ENCODE data around the gene CCDC127. TPM values are rescaled to one million over a fixed set of nuclear protein-coding genes. Genes with fewer than 3 reads are reported as not detected.
"Not testable (repeated sequence)": the region's sequence is repeated elsewhere in the genome, so short reads cannot be mapped to it uniquely, and the experiment has no call there.

Gene CCDC127
- total RNA-seq, 1 donor from 2014 or later, result 8.8 TPM

DNA sequence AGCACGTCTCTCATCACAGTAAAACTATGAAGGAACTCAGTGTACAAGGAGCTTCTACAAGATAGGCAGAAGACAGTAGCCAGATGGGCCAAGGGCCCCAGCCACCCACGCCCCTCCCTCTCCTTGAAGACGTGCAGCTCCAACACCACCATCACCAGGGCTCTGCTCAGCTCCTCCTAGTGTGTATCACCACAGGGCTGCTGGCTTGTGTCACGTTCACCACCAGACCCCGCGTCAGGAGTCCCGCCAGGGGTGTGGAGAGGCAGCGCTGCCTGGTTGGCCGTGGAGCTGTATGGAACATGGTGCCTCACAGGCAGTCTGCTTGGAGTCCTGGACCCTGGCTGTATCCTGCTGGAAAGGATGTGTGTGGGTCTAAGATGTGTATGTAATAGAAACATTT, 32.4 kb upstream of the CCDC127 start:
- H3K9ac ChIP-seq (ENCODE audit: low read length); H3K79me2 ChIP-seq (ENCODE audit: insufficient read depth, low read length); H3K9me3 ChIP-seq (ENCODE audit: insufficient read depth, low read depth, low read length); H3K4me1 ChIP-seq (ENCODE audit: insufficient read depth, low read length); H3K4me3 ChIP-seq (ENCODE audit: insufficient read depth, low read depth, low read length); H2AFZ ChIP-seq (ENCODE audit: low read depth, low read length); H3K27me3 ChIP-seq (ENCODE audit: insufficient read depth, low read length); FAIRE-seq; H3K4me3 Mint-ChIP-seq (ENCODE audit: unreplicated experiment); H3K27me3 Mint-ChIP-seq (ENCODE audit: low read depth, unreplicated experiment); DNase-seq (ENCODE audit: low read depth); H3K27ac ChIP-seq (ENCODE audit: low read depth, low read length); H4K20me1 ChIP-seq (ENCODE audit: insufficient read depth, low read length); H3K4me2 ChIP-seq (ENCODE audit: low read length); H3K9me3 Mint-ChIP-seq (ENCODE audit: unreplicated experiment); H3K27ac Mint-ChIP-seq (ENCODE audit: unreplicated experiment); H3K4me1 Mint-ChIP-seq (ENCODE audit: low read depth, unreplicated experiment): not testable (repeated sequence)
- H3K36me3 ChIP-seq (ENCODE audit: insufficient read depth, low read length), result peaks cover 31% of the 10 kb centered on the region
- H3K36me3 Mint-ChIP-seq (ENCODE audit: low read depth, unreplicated experiment), result peaks cover 32% of the 10 kb centered on the region

DNA sequence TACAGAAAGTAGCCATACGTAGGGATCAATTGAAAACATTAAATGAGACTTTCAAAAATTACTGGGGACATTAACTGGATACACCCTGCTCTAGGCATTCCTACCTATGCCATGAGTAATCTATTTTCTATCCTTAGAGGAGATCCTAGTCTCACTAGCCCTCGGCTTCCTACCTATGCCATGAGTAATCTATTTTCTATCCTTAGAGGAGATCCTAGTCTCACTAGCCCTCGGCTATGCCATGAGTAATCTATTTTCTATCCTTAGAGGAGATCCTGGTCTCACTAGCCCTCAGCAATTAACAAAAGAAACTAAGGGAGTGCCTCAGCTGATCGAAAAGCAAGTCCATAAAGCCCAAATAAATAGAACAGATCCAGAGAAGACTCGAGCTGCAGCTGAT, 27.8 kb upstream of the CCDC127 start:
- H3K9me3 ChIP-seq (ENCODE audit: insufficient read depth, low read depth, low read length); FAIRE-seq; H3K27ac ChIP-seq (ENCODE audit: low read depth, low read length); H3K9me3 Mint-ChIP-seq (ENCODE audit: unreplicated experiment); H3K27me3 Mint-ChIP-seq (ENCODE audit: low read depth, unreplicated experiment); DNase-seq (ENCODE audit: low read depth); H2AFZ ChIP-seq (ENCODE audit: low read depth, low read length); H3K27me3 ChIP-seq (ENCODE audit: insufficient read depth, low read length); H3K4me3 ChIP-seq (ENCODE audit: insufficient read depth, low read depth, low read length); H3K4me2 ChIP-seq (ENCODE audit: low read length); H3K79me2 ChIP-seq (ENCODE audit: insufficient read depth, low read length); H3K4me3 Mint-ChIP-seq (ENCODE audit: unreplicated experiment); H3K9ac ChIP-seq (ENCODE audit: low read length); H3K27ac Mint-ChIP-seq (ENCODE audit: unreplicated experiment); H3K4me1 ChIP-seq (ENCODE audit: insufficient read depth, low read length): not testable (repeated sequence)
- Histone ChIP-seq H3K36me3 (ENCODE audit: insufficient read depth, low read length) (peaks cover 37% of the 10 kb centered on the region), H4K20me1 (ENCODE audit: insufficient read depth, low read length) (peaks cover 13% of the 10 kb centered on the region)
- Mint-ChIP-seq H3K4me1 (ENCODE audit: low read depth, unreplicated experiment) (peaks cover 11% of the 10 kb centered on the region), H3K36me3 (ENCODE audit: low read depth, unreplicated experiment) (peaks cover 50% of the 10 kb centered on the region)

DNA sequence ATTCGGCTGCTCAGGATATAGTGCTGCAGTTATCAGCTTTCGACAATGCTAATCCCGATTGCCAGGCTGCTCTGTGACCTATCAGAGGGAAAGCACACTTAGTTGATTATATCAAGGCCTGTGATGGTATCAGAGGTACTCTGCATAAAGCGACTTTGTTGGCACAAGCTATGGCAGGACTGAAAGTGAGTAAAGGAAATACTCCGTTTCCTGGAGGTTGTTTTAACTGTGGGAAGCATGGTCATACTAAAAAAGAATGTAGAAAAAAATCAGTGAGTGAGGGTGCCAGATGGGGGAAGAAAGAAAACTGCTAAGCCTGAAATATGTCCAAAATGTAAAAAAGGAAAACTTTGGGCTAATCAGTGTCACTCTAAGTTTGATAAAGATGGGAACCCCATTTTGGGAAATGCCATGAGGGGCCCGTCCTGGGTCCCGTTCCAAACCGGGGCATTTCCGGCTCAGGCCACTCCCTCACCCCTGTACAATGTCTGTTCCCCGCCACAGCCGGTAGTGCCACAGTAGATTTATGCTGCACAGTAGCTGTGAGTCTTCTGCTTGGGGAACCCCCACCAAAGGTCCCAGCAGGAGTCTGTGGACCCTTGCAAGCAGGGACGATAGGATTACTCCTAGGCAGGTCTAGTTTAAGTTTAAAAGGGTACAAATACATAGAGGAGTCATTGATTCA, 25.9 kb upstream of the CCDC127 start:
- H3K27me3 Mint-ChIP-seq (ENCODE audit: low read depth, unreplicated experiment); H2AFZ ChIP-seq (ENCODE audit: low read depth, low read length); H3K9me3 ChIP-seq (ENCODE audit: insufficient read depth, low read depth, low read length); H3K27ac ChIP-seq (ENCODE audit: low read depth, low read length); DNase-seq (ENCODE audit: low read depth); H3K4me3 ChIP-seq (ENCODE audit: insufficient read depth, low read depth, low read length); H3K4me3 Mint-ChIP-seq (ENCODE audit: unreplicated experiment); H3K4me1 ChIP-seq (ENCODE audit: insufficient read depth, low read length); FAIRE-seq; H3K9ac ChIP-seq (ENCODE audit: low read length); H3K9me3 Mint-ChIP-seq (ENCODE audit: unreplicated experiment); H3K79me2 ChIP-seq (ENCODE audit: insufficient read depth, low read length); H3K4me2 ChIP-seq (ENCODE audit: low read length); H3K27me3 ChIP-seq (ENCODE audit: insufficient read depth, low read length); H3K27ac Mint-ChIP-seq (ENCODE audit: unreplicated experiment): not testable (repeated sequence)
- peaks cover 50% of the 10 kb centered on the region for H3K36me3 Mint-ChIP-seq (ENCODE audit: low read depth, unreplicated experiment)
- peaks cover 13% of the 10 kb centered on the region for H4K20me1 ChIP-seq (ENCODE audit: insufficient read depth, low read length)
- peaks cover 11% of the 10 kb centered on the region for H3K4me1 Mint-ChIP-seq (ENCODE audit: low read depth, unreplicated experiment)
- H3K36me3 ChIP-seq (ENCODE audit: insufficient read depth, low read length), result peaks cover 31% of the 10 kb centered on the region

DNA sequence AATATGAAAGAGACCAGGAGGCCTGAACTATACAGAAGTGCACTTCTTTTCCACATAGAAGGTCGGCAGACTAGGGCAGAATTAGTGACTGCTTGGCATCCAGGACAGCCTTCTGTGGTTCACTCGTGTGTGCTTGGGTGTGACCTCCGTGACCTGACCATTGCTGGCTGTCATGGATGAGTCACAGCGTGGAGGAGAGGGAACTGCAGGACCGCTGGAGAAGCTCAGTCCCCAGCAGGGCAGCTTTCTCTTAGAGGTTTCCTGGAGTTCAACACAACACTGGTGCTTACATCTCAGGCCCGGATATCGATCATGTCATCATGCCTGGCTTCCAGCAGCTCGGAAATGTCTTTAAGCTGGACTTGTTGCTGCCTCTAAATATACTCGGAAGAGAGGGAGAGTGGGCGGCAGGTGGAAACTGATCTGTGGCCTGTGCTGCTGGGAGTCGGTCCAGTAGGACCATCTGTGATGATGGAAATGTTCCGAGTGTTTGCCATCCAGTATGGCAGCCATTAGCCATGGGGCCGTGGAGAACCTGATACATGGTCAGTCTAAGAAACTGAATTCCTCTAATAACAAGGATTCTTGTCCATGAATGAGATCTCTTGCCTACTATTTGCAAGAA, 23.2 kb upstream of the CCDC127 start:
- peaks cover 13% of the 10 kb centered on the region for H4K20me1 ChIP-seq (ENCODE audit: insufficient read depth, low read length)
- not testable (repeated sequence) for H3K79me2 ChIP-seq (ENCODE audit: insufficient read depth, low read length); H3K4me3 Mint-ChIP-seq (ENCODE audit: unreplicated experiment); H3K27me3 ChIP-seq (ENCODE audit: insufficient read depth, low read length); H3K4me1 ChIP-seq (ENCODE audit: insufficient read depth, low read length); H3K27me3 Mint-ChIP-seq (ENCODE audit: low read depth, unreplicated experiment); H3K9me3 ChIP-seq (ENCODE audit: insufficient read depth, low read depth, low read length); H3K4me3 ChIP-seq (ENCODE audit: insufficient read depth, low read depth, low read length); DNase-seq (ENCODE audit: low read depth); H2AFZ ChIP-seq (ENCODE audit: low read depth, low read length); H3K9me3 Mint-ChIP-seq (ENCODE audit: unreplicated experiment); H3K27ac ChIP-seq (ENCODE audit: low read depth, low read length); FAIRE-seq; H3K4me2 ChIP-seq (ENCODE audit: low read length); H3K27ac Mint-ChIP-seq (ENCODE audit: unreplicated experiment); H3K9ac ChIP-seq (ENCODE audit: low read length)
- peaks cover 18% of the 10 kb centered on the region for H3K36me3 ChIP-seq (ENCODE audit: insufficient read depth, low read length)
- Mint-ChIP-seq H3K36me3 (ENCODE audit: low read depth, unreplicated experiment) (peaks cover 38% of the 10 kb centered on the region), H3K4me1 (ENCODE audit: low read depth, unreplicated experiment) (peaks cover 13% of the 10 kb centered on the region)

DNA sequence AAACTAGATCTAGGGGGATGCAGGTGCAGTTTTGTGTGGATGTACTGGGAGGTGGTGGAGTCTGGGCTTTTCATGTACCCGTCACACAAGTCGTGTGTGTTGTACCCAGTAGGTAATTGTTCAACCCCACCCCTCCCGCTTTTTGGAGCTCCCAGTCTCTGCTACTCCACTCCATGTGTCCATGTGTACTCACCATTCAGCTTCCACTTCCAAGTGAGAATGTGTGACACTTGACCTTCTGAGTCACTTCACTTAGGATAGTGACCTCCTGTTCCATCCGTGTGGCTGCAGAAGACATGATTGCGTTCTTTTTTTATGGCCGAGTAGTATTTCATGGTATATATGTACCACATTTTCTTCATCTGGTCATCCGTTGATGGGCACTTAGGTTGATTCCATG, 22.6 kb upstream of the CCDC127 start:
- H4K20me1 ChIP-seq (ENCODE audit: insufficient read depth, low read length); H3K4me1 Mint-ChIP-seq (ENCODE audit: low read depth, unreplicated experiment); DNase-seq (ENCODE audit: low read depth); H3K27ac Mint-ChIP-seq (ENCODE audit: unreplicated experiment); H3K4me3 Mint-ChIP-seq (ENCODE audit: unreplicated experiment); H3K9me3 Mint-ChIP-seq (ENCODE audit: unreplicated experiment); H3K4me3 ChIP-seq (ENCODE audit: insufficient read depth, low read depth, low read length); H3K27me3 ChIP-seq (ENCODE audit: insufficient read depth, low read length); H3K27ac ChIP-seq (ENCODE audit: low read depth, low read length); H3K79me2 ChIP-seq (ENCODE audit: insufficient read depth, low read length); H3K4me2 ChIP-seq (ENCODE audit: low read length); H3K27me3 Mint-ChIP-seq (ENCODE audit: low read depth, unreplicated experiment); H2AFZ ChIP-seq (ENCODE audit: low read depth, low read length); H3K4me1 ChIP-seq (ENCODE audit: insufficient read depth, low read length); H3K9me3 ChIP-seq (ENCODE audit: insufficient read depth, low read depth, low read length); H3K9ac ChIP-seq (ENCODE audit: low read length); FAIRE-seq: not testable (repeated sequence)
- peaks cover 38% of the 10 kb centered on the region for H3K36me3 Mint-ChIP-seq (ENCODE audit: low read depth, unreplicated experiment)
- H3K36me3 ChIP-seq (ENCODE audit: insufficient read depth, low read length), result peaks cover 17% of the 10 kb centered on the region

DNA sequence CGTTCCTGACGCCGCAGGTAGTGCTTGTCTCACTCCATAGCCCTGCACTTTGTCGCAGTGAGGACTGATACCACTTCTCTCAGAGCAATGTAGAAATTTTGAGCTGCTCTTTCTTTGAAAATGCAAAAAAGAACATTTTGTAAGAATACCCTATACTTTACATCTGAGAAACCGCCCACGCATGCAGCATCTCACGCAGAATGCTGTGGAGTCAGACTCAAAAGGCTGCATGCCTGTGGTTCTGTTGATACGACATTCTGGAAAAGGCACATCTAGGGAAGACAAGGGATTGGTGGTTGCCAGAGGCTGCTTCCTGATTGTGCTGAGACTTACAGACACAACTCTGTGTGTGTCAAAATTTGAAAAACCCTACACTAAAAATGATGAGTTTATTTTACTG, 20.0 kb upstream of the CCDC127 start:
- H3K36me3 Mint-ChIP-seq (ENCODE audit: low read depth, unreplicated experiment), result peaks cover 27% of the 10 kb centered on the region

More for the DNA sequence above, 20.0 kb upstream of the CCDC127 start:
- H3K9me3 ChIP-seq (ENCODE audit: insufficient read depth, low read depth, low read length); H3K9me3 Mint-ChIP-seq (ENCODE audit: unreplicated experiment); H2AFZ ChIP-seq (ENCODE audit: low read depth, low read length); H3K27me3 ChIP-seq (ENCODE audit: insufficient read depth, low read length); H3K79me2 ChIP-seq (ENCODE audit: insufficient read depth, low read length); H4K20me1 ChIP-seq (ENCODE audit: insufficient read depth, low read length); H3K4me1 Mint-ChIP-seq (ENCODE audit: low read depth, unreplicated experiment); H3K4me2 ChIP-seq (ENCODE audit: low read length); H3K4me3 Mint-ChIP-seq (ENCODE audit: unreplicated experiment); H3K27ac ChIP-seq (ENCODE audit: low read depth, low read length); H3K4me1 ChIP-seq (ENCODE audit: insufficient read depth, low read length); FAIRE-seq; H3K4me3 ChIP-seq (ENCODE audit: insufficient read depth, low read depth, low read length); H3K27me3 Mint-ChIP-seq (ENCODE audit: low read depth, unreplicated experiment); H3K9ac ChIP-seq (ENCODE audit: low read length): not testable (repeated sequence)
- peak; percentile 73 for DNase-seq (ENCODE audit: low read depth)
- H3K36me3 ChIP-seq (ENCODE audit: insufficient read depth, low read length), result peaks cover 24% of the 10 kb centered on the region
- H3K27ac Mint-ChIP-seq (ENCODE audit: unreplicated experiment), result peak overlapping the region; percentile 72
